Mucosa of descending colon (tissue), 3 donors: ENCODE measurements around the gene GAS7. TPM values are rescaled to one million over a fixed set of nuclear protein-coding genes. Genes with fewer than 3 reads are reported as not detected.

ENCODE experiments used
- ATAC-seq: fragments of 200-7000 bp; cut with Tn5 transposase; one replicate; pipeline ENCODE4 v1.9.1; 2020; ENCODE audit warnings: mild to moderate bottlenecking, moderate library complexity
- DNase-seq, 3 donors: peaks; one replicate each; pipeline ENCODE4 v3.0.0-alpha.2; 2020
- H3K36me3 ChIP-seq: fragments of 200-600 bp; one replicate; pipeline ENCODE4 v1.8.0; 2021; ENCODE audit warnings: low read depth, mild to moderate bottlenecking
- H3K4me1 ChIP-seq: fragments of 200-600 bp; one replicate; pipeline ENCODE4 v1.8.0; 2021; ENCODE audit warnings: low read depth, mild to moderate bottlenecking
- H3K4me3 ChIP-seq: fragments of 200-600 bp; one replicate; pipeline ENCODE4 v1.8.0; 2021; ENCODE audit warnings: mild to moderate bottlenecking
- H3K9me3 ChIP-seq: fragments of 200-600 bp; one replicate; pipeline ENCODE4 v1.8.0; 2021; ENCODE audit warnings: mild to moderate bottlenecking
- CTCF ChIP-seq: fragments of 200-600 bp; IDR thresholded peaks from one replicate; pipeline ENCODE4 v1.8.0; 2022; ENCODE audit warnings: antibody characterized with exemption, mild to moderate bottlenecking
- intact Hi-C, 2 donors: fragments of 100-400 bp; cut with DNase I in 1 of 2; cut with micrococcal nuclease in 1 of 2; formaldehyde crosslinking; loops; one replicate each; pipeline versions ENCODE4 v1.11.0 to v1.11.1; 2022; cut with DNase I, micrococcal nuclease
- total RNA-seq, 3 donors: library from RNA; stranded (reverse); fragmentation: NEBNext Ultra II Directional in 2 of 3; extraction: Animal tissue kit (Norgen Biotek cat#: 25700) in 2 of 3; gene quantifications; one replicate each; pipeline versions ENCODE4 v1.2.1 to v1.2.4, GENCODE V29; 2021 to 2023
- donor health status: DM: no; HTN: no; CAD: no; lungs with moderate emphysema.
- donor health status: DM: no; HTN: no; CAD: no.
- donor health status: DM: no; HTN: yes; CAD: no.

The GAS7 gene
- total RNA-seq, 3 donors from 2014 or later, result 6.4 to 54.4 (median 21.6) TPM

- H3K4me1 ChIP-seq, result no peaks in the 10 kb centered on the region
- intact Hi-C loops, result no loop called here
- H3K9me3 ChIP-seq, result peaks cover 3% of the 10 kb centered on the region
- H3K4me3 ChIP-seq, result no peak overlapping the region
- no peak for TF ChIP-seq CTCF
- no peaks in the 10 kb centered on the region for H3K36me3 ChIP-seq
- no peak for DNase-seq
- ATAC-seq, result no peak
Measured at GRCh38 chr17:10089196-10089804, 109.1 kb downstream of the GAS7 start.

GRCh38 chr17:10088444-10088843 lies 110.0 kb downstream of the GAS7 start:
- DNase-seq (no peak), ATAC-seq (no peak)
- TF ChIP-seq CTCF, result no peak
- intact Hi-C loops, result no loop called here
- Histone ChIP-seq H3K9me3 (peaks cover 4% of the 10 kb centered on the region), H3K4me1 (no peaks in the 10 kb centered on the region), H3K4me3 (no peak overlapping the region), H3K36me3 (no peaks in the 10 kb centered on the region)

- intact Hi-C loops, result no loop called here
- peak; percentile 21 for ATAC-seq
- H3K36me3 ChIP-seq, result no peaks in the 10 kb centered on the region
- H3K4me3 ChIP-seq, result no peak overlapping the region
- peaks cover 6% of the 10 kb centered on the region for H3K9me3 ChIP-seq
- H3K4me1 ChIP-seq, result no peaks in the 10 kb centered on the region
- DNase-seq, result no peak
- no peak for TF ChIP-seq CTCF
Measured at GRCh38 chr17:10087355-10087754, 111.1 kb downstream of the GAS7 start.

GRCh38 chr17:10083864-10084263 lies 114.5 kb downstream of the GAS7 start:
- Histone ChIP-seq H3K9me3 (peaks cover 6% of the 10 kb centered on the region), H3K4me3 (no peak overlapping the region), H3K36me3 (no peaks in the 10 kb centered on the region), H3K4me1 (no peaks in the 10 kb centered on the region)
- no peak for TF ChIP-seq CTCF
- no peak for ATAC-seq
- intact Hi-C loops, result no loop called here
- DNase-seq, result no peak

GRCh38 chr17:10082795-10083194 lies 115.6 kb downstream of the GAS7 start:
- intact Hi-C loops, result no loop called here
- no peaks in the 10 kb centered on the region for H3K36me3 ChIP-seq
- TF ChIP-seq CTCF, result no peak
- peaks cover 6% of the 10 kb centered on the region for H3K9me3 ChIP-seq
- DNase-seq (no peak), ATAC-seq (no peak)
- H3K4me1 ChIP-seq, result no peaks in the 10 kb centered on the region
- no peak overlapping the region for H3K4me3 ChIP-seq
